ENCODE data around the gene RNF214. TPM values are rescaled to one million over a fixed set of nuclear protein-coding genes. Genes with fewer than 3 reads are reported as not detected.

The RNF214 gene
- total and polyA plus RNA-seq, 2 donors (not counting 1 experiment from before 2014, with no cell fraction given): 16.0 to 36.1 TPM

- Mint-ChIP-seq H3K27me3 (no peaks in the 10 kb centered on the region), H3K4me1 (peaks cover 48% of the 10 kb centered on the region), H3K27ac (peak within 1 kb of the TSS; percentile 99), H3K4me3 (peak within 1 kb of the TSS; percentile 95), H3K9me3 (ENCODE audit: insufficient read depth) (no peaks in the 10 kb centered on the region)
- Histone ChIP-seq H3K9me3 (ENCODE audit: control extremely low read depth in 1 of 3, control insufficient read depth in 2 of 3, insufficient read depth in 1 of 3, low read length in 2 of 3) (peaks cover 0 to 3% (median 0%) of the 10 kb centered on the region in 3 donors), H3K27ac (ENCODE audit: low read length in 2 of 2) (peak within 1 kb of the TSS; percentile 82 to 84), H3K27me3 (replicated peaks in 1 of 4; ENCODE audit: control extremely low read depth in 1 of 4, control insufficient read depth in 3 of 4, insufficient read depth in 4 of 4, low read length in 3 of 4) (no peaks in the 10 kb centered on the region), H4K20me1 (ENCODE audit: control insufficient read depth, insufficient read depth, low read length, poor library complexity, severe bottlenecking) (no peaks in the 10 kb centered on the region), H3K4me1 (ENCODE audit: control insufficient read depth in 2 of 2, insufficient read depth in 2 of 2, low read length in 2 of 2) (peaks cover 34 to 38% of the 10 kb centered on the region in 2 donors), H3K36me3 (replicated peaks in 1 of 2; ENCODE audit: control extremely low read depth in 1 of 2, control insufficient read depth in 1 of 2, extremely low read depth in 1 of 2, insufficient read depth in 2 of 2, low read length in 1 of 2) (peaks cover 3 to 37% of the 10 kb centered on the region in 2 experiments), H3K4me2 (replicated peaks; ENCODE audit: low read depth, low read length, poor library complexity, severe bottlenecking) (peak within 1 kb of the TSS; percentile 96), H3K9ac (ENCODE audit: low read length) (peak within 1 kb of the TSS; percentile 74), H3K4me3 (ENCODE audit: control extremely low read depth in 1 of 5, extremely low read depth in 1 of 5, insufficient read depth in 1 of 5, low read depth in 2 of 5, low read length in 4 of 5) (peak within 1 kb of the TSS; percentile 64 to 99 (median 91)), H2AFZ (ENCODE audit: insufficient read depth, low read depth, low read length, poor library complexity, severe bottlenecking) (peak within 1 kb of the TSS; percentile 85), H3K79me2 (ENCODE audit: control insufficient read depth, insufficient read depth, low read length) (peaks cover 58% of the 10 kb centered on the region)
- no peak for DNase-seq
- no peak for ATAC-seq (ENCODE audit: low read depth)
- 0% methylated on average over 13 of the region's 13 CpGs for WGBS (ENCODE audit: insufficient coverage)
- intact Hi-C loops (cut with micrococcal nuclease): loop anchor here (1.0 to 5.0 kb wide), 7 partner anchors 50 to 586 kb away; partner anchors contain the start of genes BUD13, PAFAH1B2, SIK3 and ZPR1
- CTCF ChIA-PET: interaction anchor here (0.7 to 19.9 kb wide), 12 partner anchors 21 to 720 kb away, joined by 3 to 309 read pairs (median 4); partner anchors contain the start of genes CEP164, PAFAH1B2, SIDT2 and SIK3
- POLR2A ChIA-PET: interaction anchor here (0.6 to 1.8 kb wide), 4 partner anchors 9 to 88 kb away, joined by 4 to 5 read pairs (median 4); partner anchors contain the start of genes PAFAH1B2 and SIDT2
- no peak for TF ChIP-seq CTCF (IDR thresholded peaks at IDR 0.05)
- TF ChIP-seq EZH2 (IDR thresholded peaks at IDR 0.05; ENCODE audit: borderline replicate concordance, insufficient read depth, low read depth, low read length, poor library complexity, severe bottlenecking): no peak
Observed at GRCh38 chr11:117231842-117232091, 704 bp upstream of the RNF214 start, which contains the start of gene PCSK7. PCSK7 (minus strand) TSS chr11:117232073; CDS start chr11:117229844, 2,229 bp downstream.

- peak overlapping the region; percentile 74 for H3K9ac ChIP-seq (ENCODE audit: low read length)
- H3K4me1 ChIP-seq (ENCODE audit: control insufficient read depth in 2 of 2, insufficient read depth in 2 of 2, low read length in 2 of 2): peaks cover 34 to 38% of the 10 kb centered on the region in 2 donors
- DNase-seq (peak; percentile 44), ATAC-seq (ENCODE audit: low read depth) (peak; percentile 1)
- Mint-ChIP-seq H3K9me3 (ENCODE audit: insufficient read depth) (no peaks in the 10 kb centered on the region), H3K27ac (peak overlapping the region; percentile 84), H3K4me1 (peaks cover 48% of the 10 kb centered on the region), H3K27me3 (no peaks in the 10 kb centered on the region), H3K4me3 (peak overlapping the region; percentile 86)
- peak overlapping the region; percentile 26 to 99 (median 91) for H3K4me3 ChIP-seq (ENCODE audit: control extremely low read depth in 1 of 5, extremely low read depth in 1 of 5, insufficient read depth in 1 of 5, low read depth in 2 of 5, low read length in 4 of 5)
- H3K27ac ChIP-seq (ENCODE audit: low read length in 2 of 2): peak overlapping the region; percentile 41 to 57
- intact Hi-C loops (cut with micrococcal nuclease): loop anchor here (1.0 to 5.0 kb wide), 6 partner anchors 52 to 584 kb away; partner anchors contain the start of genes PAFAH1B2, SIK3 and ZPR1
- H3K36me3 ChIP-seq (replicated peaks in 1 of 2; ENCODE audit: control extremely low read depth in 1 of 2, control insufficient read depth in 1 of 2, extremely low read depth in 1 of 2, insufficient read depth in 2 of 2, low read length in 1 of 2): peaks cover 3 to 29% of the 10 kb centered on the region in 2 experiments
- no peaks in the 10 kb centered on the region for H3K27me3 ChIP-seq (replicated peaks in 1 of 4; ENCODE audit: control extremely low read depth in 1 of 4, control insufficient read depth in 3 of 4, insufficient read depth in 4 of 4, low read length in 3 of 4)
- peaks cover 48% of the 10 kb centered on the region for H3K79me2 ChIP-seq (ENCODE audit: control insufficient read depth, insufficient read depth, low read length)
- WGBS (ENCODE audit: insufficient coverage): 1% methylated on average over 22 of the region's 27 CpGs
- H3K4me2 ChIP-seq (replicated peaks; ENCODE audit: low read depth, low read length, poor library complexity, severe bottlenecking): peak overlapping the region; percentile 96
- H4K20me1 ChIP-seq (ENCODE audit: control insufficient read depth, insufficient read depth, low read length, poor library complexity, severe bottlenecking): no peaks in the 10 kb centered on the region
- TF ChIP-seq EZH2 (IDR thresholded peaks at IDR 0.05; ENCODE audit: borderline replicate concordance, insufficient read depth, low read depth, low read length, poor library complexity, severe bottlenecking) (no peak), CTCF (IDR thresholded peaks at IDR 0.05) (no peak)
- POLR2A ChIA-PET: interaction anchor here (1.6 to 1.8 kb wide), 2 partner anchors 54 to 89 kb away, joined by 5 read pairs; partner anchors contain the start of genes PAFAH1B2 and SIDT2
- peak overlapping the region; percentile 85 for H2AFZ ChIP-seq (ENCODE audit: insufficient read depth, low read depth, low read length, poor library complexity, severe bottlenecking)
- CTCF ChIA-PET: interaction anchor here (4.2 to 19.9 kb wide), 2 partner anchors 54 to 89 kb away, joined by 14 to 309 read pairs; partner anchors contain the start of genes PAFAH1B2 and SIDT2
- peaks cover 0 to 3% (median 0%) of the 10 kb centered on the region in 3 donors for H3K9me3 ChIP-seq (ENCODE audit: control extremely low read depth in 1 of 3, control insufficient read depth in 2 of 3, insufficient read depth in 1 of 3, low read length in 2 of 3)
Observed at GRCh38 chr11:117232911-117233409, 489 bp downstream of the RNF214 start.
